Measurements from ENCODE around the gene GIT2. TPM values are rescaled to one million over a fixed set of nuclear protein-coding genes. Genes with fewer than 3 reads are reported as not detected.

The GIT2 gene
- total and polyA plus RNA-seq, 4 donors: 9.3 to 78.0 (median 39.6) TPM

DNA sequence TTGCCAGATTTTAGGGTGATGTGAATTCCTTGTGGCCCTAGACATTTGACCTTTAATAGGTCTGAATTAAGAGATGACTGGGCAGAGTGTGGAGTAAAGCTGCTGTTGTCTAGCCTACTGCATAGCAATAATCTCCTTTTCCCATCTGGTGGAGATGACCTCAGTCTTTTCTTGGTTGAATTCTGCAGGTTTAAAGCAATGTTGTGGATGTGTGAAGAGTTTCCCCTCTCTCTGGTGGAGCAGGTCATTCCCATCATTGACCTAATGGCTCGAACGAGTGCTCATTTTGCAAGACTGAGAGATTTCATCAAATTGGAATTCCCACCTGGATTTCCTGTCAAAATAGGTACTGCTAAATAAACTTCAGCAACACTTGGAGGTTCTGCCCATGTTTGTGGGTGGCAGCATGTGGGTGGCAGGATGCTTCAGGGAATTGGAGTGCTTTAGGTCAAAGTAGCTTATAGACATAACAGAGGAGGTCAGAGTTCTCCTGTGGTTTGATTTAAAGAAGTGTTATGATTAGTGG is 33.2 kb upstream of the GIT2 start:
- H3K9me3 ChIP-seq (ENCODE audit: control insufficient read depth, low read length): no peaks in the 10 kb centered on the region
- H3K4me3 ChIP-seq (ENCODE audit: low read length in 2 of 2): no peak overlapping the region
- intact Hi-C loops (cut with DNase I): no loop called here
- H3K27me3 ChIP-seq (ENCODE audit: control insufficient read depth in 1 of 2, insufficient read depth in 2 of 2, low read length in 1 of 2): no peaks in the 10 kb centered on the region
- no peaks in the 10 kb centered on the region for H3K4me1 ChIP-seq (ENCODE audit: control insufficient read depth in 1 of 2, insufficient read depth in 2 of 2, low read length in 2 of 2)
- ATAC-seq (ENCODE audit: low FRiP score) (no peak), DNase-seq (no peak)
- 79 to 83% methylated on average over 2 of the region's 2 CpGs for WGBS, 2 donors
- no peak overlapping the region for H3K27ac ChIP-seq (ENCODE audit: low read depth in 1 of 2, low read length in 2 of 2)
- H3K36me3 ChIP-seq (ENCODE audit: control insufficient read depth in 1 of 2, insufficient read depth in 2 of 2, low read length in 1 of 2): peaks cover 4 to 12% of the 10 kb centered on the region in 2 donors

DNA sequence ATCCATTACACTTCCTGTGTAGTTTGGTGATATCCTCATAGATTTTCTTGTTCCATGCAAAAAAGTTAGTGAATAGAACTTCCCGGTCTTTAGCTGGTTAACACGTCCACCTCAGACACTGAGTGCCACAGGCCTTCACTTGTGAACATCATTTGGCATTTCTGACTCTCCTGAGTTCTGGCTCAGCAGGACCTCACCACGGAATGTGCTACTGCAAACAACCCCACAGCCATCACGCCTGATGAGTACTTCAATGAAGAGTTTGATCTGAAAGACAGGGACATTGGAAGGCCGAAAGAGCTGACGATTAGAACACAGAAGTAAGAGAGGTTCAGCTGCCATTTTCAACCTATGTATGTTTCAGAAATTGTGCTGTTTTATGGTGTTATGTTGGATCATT is 32.2 kb upstream of the GIT2 start:
- Histone ChIP-seq H3K4me1 (ENCODE audit: control insufficient read depth in 1 of 2, insufficient read depth in 2 of 2, low read length in 2 of 2) (no peaks in the 10 kb centered on the region), H3K4me3 (ENCODE audit: low read length in 2 of 2) (no peak overlapping the region), H3K9me3 (ENCODE audit: control insufficient read depth, low read length) (no peaks in the 10 kb centered on the region), H3K27ac (ENCODE audit: low read depth in 1 of 2, low read length in 2 of 2) (no peak overlapping the region), H3K27me3 (ENCODE audit: control insufficient read depth in 1 of 2, insufficient read depth in 2 of 2, low read length in 1 of 2) (no peaks in the 10 kb centered on the region), H3K36me3 (ENCODE audit: control insufficient read depth in 1 of 2, insufficient read depth in 2 of 2, low read length in 1 of 2) (peaks cover 4 to 12% of the 10 kb centered on the region in 2 donors)
- WGBS, 2 donors: 72 to 77% methylated on average over 6 of the region's 6 CpGs
- no peak for DNase-seq
- intact Hi-C loops (cut with DNase I): no loop called here
- no peak for ATAC-seq (ENCODE audit: low FRiP score)

DNA sequence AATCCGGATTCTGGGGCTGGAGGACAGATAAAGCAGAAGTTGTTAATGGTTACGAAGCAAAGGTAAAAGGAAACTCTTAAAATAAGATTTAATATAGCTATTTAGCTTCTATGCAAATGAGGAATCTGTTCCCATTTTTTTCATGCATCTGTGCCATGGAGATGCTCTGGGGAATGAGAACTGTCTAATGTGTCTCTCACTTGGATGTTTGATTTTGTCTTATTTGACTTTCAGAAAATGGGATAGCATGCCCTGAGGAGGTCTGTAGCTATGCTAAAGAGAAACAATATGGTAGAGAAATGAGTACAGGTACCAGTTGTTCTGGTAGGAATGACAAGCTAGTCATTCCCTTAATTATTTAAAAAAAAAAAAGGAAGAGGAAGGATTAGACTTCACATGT is 27.9 kb upstream of the GIT2 start:
- Histone ChIP-seq H3K27ac (ENCODE audit: low read depth in 1 of 2, low read length in 2 of 2) (no peak overlapping the region), H3K4me3 (ENCODE audit: low read length in 2 of 2) (no peak overlapping the region), H3K27me3 (ENCODE audit: control insufficient read depth in 1 of 2, insufficient read depth in 2 of 2, low read length in 1 of 2) (no peaks in the 10 kb centered on the region), H3K36me3 (ENCODE audit: control insufficient read depth in 1 of 2, insufficient read depth in 2 of 2, low read length in 1 of 2) (peaks cover 2 to 10% of the 10 kb centered on the region in 2 donors), H3K9me3 (ENCODE audit: control insufficient read depth, low read length) (no peaks in the 10 kb centered on the region), H3K4me1 (ENCODE audit: control insufficient read depth in 1 of 2, insufficient read depth in 2 of 2, low read length in 2 of 2) (peaks cover 0 to 2% of the 10 kb centered on the region in 2 donors)
- WGBS, 2 donors: 84% methylated on average over 2 of the region's 2 CpGs
- no peak for ATAC-seq (ENCODE audit: low FRiP score)
- no peak for DNase-seq
- intact Hi-C loops (cut with DNase I): no loop called here

DNA sequence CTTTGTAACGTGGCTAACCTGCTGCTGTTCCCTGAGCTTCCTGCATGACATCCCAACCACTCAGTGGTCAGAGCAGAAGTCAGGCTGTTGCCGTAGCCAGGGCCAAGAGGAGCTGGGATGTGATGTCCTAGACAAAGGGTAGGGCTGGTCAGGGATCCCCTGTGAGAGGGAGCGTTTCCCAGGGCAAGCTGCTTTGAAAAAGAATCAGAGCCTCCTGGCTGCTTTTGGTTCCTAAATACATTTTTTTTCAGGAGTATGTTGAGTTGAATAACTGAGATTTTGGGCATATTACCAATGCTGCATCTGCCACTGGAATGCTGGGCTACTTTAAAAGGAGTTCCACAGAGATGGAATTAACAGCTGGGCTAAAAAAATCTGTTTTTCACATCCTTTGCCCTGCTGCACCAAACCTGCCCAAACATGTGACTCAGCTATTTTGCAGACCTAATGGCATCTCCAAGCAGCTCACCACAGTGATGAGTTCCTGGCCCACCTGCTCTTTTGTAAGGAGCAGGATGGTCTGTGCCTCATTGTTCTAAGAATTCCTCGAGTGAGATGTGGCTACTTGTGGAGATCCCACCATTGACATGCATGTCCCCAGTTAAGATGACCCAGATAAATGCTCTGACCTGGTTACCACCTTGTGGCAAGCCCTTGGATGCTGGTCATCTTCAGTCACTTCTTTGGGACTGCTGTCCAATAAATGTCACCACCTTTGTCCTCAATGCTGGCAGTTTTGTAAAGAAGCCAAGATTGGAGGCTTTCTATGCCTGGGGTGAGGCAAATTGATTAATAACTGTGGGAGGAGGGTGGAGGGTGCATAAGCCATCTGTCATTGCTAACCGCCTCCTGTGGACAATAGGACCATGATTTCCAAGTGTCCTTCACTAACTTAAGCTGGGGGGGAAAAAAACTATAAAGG is 27.2 kb upstream of the GIT2 start:
- ATAC-seq (ENCODE audit: low FRiP score): no peak
- DNase-seq: no peak
- peaks cover 0 to 2% of the 10 kb centered on the region in 2 donors for H3K4me1 ChIP-seq (ENCODE audit: control insufficient read depth in 1 of 2, insufficient read depth in 2 of 2, low read length in 2 of 2)
- H3K9me3 ChIP-seq (ENCODE audit: control insufficient read depth, low read length): no peaks in the 10 kb centered on the region
- no peak overlapping the region for H3K4me3 ChIP-seq (ENCODE audit: low read length in 2 of 2)
- H3K36me3 ChIP-seq (ENCODE audit: control insufficient read depth in 1 of 2, insufficient read depth in 2 of 2, low read length in 1 of 2): peaks cover 2 to 9% of the 10 kb centered on the region in 2 donors
- WGBS, 2 donors: 54 to 55% methylated on average over 5 of the region's 5 CpGs
- H3K27ac ChIP-seq (ENCODE audit: low read depth in 1 of 2, low read length in 2 of 2): peak overlapping the region in 1 of 2 donors; percentile 92
- intact Hi-C loops (cut with DNase I): no loop called here
- no peaks in the 10 kb centered on the region for H3K27me3 ChIP-seq (ENCODE audit: control insufficient read depth in 1 of 2, insufficient read depth in 2 of 2, low read length in 1 of 2)

DNA sequence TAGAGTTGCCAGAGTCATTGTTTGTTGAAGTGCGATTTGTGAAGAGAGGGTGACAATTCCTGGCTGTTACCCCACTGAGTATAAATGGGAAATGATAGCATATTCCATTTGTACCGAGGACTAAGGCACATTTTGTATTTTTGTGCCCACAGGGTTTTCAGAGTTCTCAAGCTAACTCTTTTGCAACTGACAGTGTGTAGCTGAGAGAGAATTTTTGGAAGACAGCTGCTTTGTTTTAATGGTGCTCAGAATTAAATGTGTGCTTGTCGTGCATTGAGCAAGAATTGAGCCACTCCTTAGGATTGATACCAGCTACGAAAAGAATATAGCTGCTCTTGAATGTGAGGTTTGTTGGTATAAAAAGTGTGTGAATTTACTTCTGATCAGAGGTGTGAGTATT is 24.8 kb upstream of the GIT2 start:
- 83 to 92% methylated on average over 4 of the region's 4 CpGs for WGBS, 2 donors
- Histone ChIP-seq H3K27ac (ENCODE audit: low read depth in 1 of 2, low read length in 2 of 2) (no peak overlapping the region), H3K4me1 (ENCODE audit: control insufficient read depth in 1 of 2, insufficient read depth in 2 of 2, low read length in 2 of 2) (peaks cover 0 to 2% of the 10 kb centered on the region in 2 donors), H3K4me3 (ENCODE audit: low read length in 2 of 2) (no peak overlapping the region), H3K36me3 (ENCODE audit: control insufficient read depth in 1 of 2, insufficient read depth in 2 of 2, low read length in 1 of 2) (peaks cover 0 to 7% of the 10 kb centered on the region in 2 donors), H3K9me3 (ENCODE audit: control insufficient read depth, low read length) (no peaks in the 10 kb centered on the region), H3K27me3 (ENCODE audit: control insufficient read depth in 1 of 2, insufficient read depth in 2 of 2, low read length in 1 of 2) (no peaks in the 10 kb centered on the region)
- ATAC-seq (ENCODE audit: low FRiP score) (no peak), DNase-seq (no peak)
- intact Hi-C loops (cut with DNase I): no loop called here

DNA sequence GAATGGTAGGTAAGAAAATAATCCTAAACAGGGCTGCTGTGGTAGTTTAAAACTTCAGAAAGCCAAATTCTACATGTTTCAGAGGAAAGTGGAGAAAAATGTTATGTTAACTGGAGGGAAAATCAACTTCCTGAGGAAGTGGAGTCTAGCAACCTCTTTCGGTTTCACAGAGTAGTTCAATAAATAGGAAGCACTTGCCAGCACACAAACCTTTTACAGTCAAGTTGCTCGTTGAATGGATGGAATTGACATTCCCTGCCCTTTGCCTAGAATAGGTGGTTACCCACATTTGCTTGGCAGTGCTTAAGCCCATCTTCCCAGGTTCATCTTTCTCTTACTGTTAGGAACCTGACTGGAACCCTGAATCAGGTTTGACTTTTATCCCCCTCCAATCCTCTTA is 19.0 kb upstream of the GIT2 start:
- Histone ChIP-seq H3K4me1 (ENCODE audit: control insufficient read depth in 1 of 2, insufficient read depth in 2 of 2, low read length in 2 of 2) (no peaks in the 10 kb centered on the region), H3K27me3 (ENCODE audit: control insufficient read depth in 1 of 2, insufficient read depth in 2 of 2, low read length in 1 of 2) (no peaks in the 10 kb centered on the region), H3K27ac (ENCODE audit: low read depth in 1 of 2, low read length in 2 of 2) (no peak overlapping the region), H3K9me3 (ENCODE audit: control insufficient read depth, low read length) (no peaks in the 10 kb centered on the region), H3K36me3 (ENCODE audit: control insufficient read depth in 1 of 2, insufficient read depth in 2 of 2, low read length in 1 of 2) (peaks cover 2 to 12% of the 10 kb centered on the region in 2 donors), H3K4me3 (ENCODE audit: low read length in 2 of 2) (no peak overlapping the region)
- no peak for ATAC-seq (ENCODE audit: low FRiP score)
- 62 to 73% methylated on average over 2 of the region's 2 CpGs for WGBS, 2 donors
- intact Hi-C loops (cut with DNase I): no loop called here
- no peak for DNase-seq

DNA sequence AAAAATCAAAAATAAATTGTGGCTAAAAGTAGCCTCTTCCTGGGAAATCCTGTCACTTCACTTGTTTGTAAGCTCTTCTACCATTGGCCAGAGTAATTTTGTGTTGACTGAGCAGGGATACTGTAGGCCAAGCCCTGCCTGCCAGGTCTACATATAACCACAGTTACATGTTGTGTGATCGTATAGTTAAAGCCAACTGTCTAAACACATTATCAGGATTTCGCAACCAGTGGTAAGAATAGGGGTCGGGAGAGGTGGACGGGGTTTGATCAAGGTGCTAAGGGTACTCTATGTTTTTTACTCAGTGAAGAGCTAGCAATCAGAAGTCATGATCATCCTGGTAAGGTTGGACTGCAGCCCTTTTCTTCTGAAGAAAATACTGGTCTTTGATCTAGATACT is 16.5 kb upstream of the GIT2 start:
- whole genome bisulfite sequencing, 2 donors: 91 to 93% methylated on average over 4 of the region's 4 CpGs
- Histone ChIP-seq H3K27me3 (ENCODE audit: control insufficient read depth in 1 of 2, insufficient read depth in 2 of 2, low read length in 1 of 2) (no peaks in the 10 kb centered on the region), H3K9me3 (ENCODE audit: control insufficient read depth, low read length) (no peaks in the 10 kb centered on the region), H3K36me3 (ENCODE audit: control insufficient read depth in 1 of 2, insufficient read depth in 2 of 2, low read length in 1 of 2) (peaks cover 2 to 12% of the 10 kb centered on the region in 2 donors), H3K4me3 (ENCODE audit: low read length in 2 of 2) (no peak overlapping the region), H3K27ac (ENCODE audit: low read depth in 1 of 2, low read length in 2 of 2) (no peak overlapping the region), H3K4me1 (ENCODE audit: control insufficient read depth in 1 of 2, insufficient read depth in 2 of 2, low read length in 2 of 2) (no peaks in the 10 kb centered on the region)
- intact Hi-C loops (cut with DNase I): no loop called here
- no peak for DNase-seq
- ATAC-seq (ENCODE audit: low FRiP score): no peak

DNA sequence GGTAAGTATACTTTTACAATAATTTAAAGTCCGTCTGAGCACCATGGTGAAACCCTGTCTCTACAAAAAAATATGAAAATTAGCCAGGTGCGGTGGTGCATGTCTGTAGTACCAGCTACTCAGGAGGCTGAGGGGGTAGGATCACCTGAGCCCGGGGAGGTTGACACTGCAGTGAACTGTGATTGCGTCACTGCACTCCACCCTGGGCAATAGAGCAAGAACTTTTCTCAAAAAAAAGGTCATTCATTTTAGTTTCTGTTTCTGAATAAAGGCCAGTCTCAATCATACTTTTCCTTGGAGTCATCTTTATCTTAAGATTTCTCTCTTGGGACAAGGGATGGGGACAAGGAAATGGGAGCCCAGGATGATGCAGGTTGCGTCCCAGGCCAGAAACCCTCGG is 16.0 kb upstream of the GIT2 start:
- H3K4me1 ChIP-seq (ENCODE audit: control insufficient read depth in 1 of 2, insufficient read depth in 2 of 2, low read length in 2 of 2): no peaks in the 10 kb centered on the region
- ATAC-seq (ENCODE audit: low FRiP score) (no peak), DNase-seq (no peak)
- 88 to 89% methylated on average over 6 of the region's 6 CpGs for WGBS, 2 donors
- H3K36me3 ChIP-seq (ENCODE audit: control insufficient read depth in 1 of 2, insufficient read depth in 2 of 2, low read length in 1 of 2): peaks cover 2 to 12% of the 10 kb centered on the region in 2 donors
- no peak overlapping the region for H3K4me3 ChIP-seq (ENCODE audit: low read length in 2 of 2)
- intact Hi-C loops (cut with DNase I): no loop called here
- H3K9me3 ChIP-seq (ENCODE audit: control insufficient read depth, low read length): no peaks in the 10 kb centered on the region
- H3K27me3 ChIP-seq (ENCODE audit: control insufficient read depth in 1 of 2, insufficient read depth in 2 of 2, low read length in 1 of 2): no peaks in the 10 kb centered on the region
- no peak overlapping the region for H3K27ac ChIP-seq (ENCODE audit: low read depth in 1 of 2, low read length in 2 of 2)

Data from aorta (tissue), 5 donors.